HG02970 (cell line): ENCODE measurements around the gene PROB1.
"Not testable (repeated sequence)": the region's sequence is repeated elsewhere in the genome, so short reads cannot be mapped to it uniquely, and the experiment has no call there.

ENCODE experiments used
- ATAC-seq: cut with Tn5 transposase; IDR thresholded peaks from one replicate; pipeline ENCODE4 v1.9.1; 2021; ENCODE audit warnings: mild to moderate bottlenecking, moderate library complexity, moderate number of reproducible peaks; ENCODE audit not compliant: unreplicated experiment, low FRiP score

The PROB1 gene

DNA sequence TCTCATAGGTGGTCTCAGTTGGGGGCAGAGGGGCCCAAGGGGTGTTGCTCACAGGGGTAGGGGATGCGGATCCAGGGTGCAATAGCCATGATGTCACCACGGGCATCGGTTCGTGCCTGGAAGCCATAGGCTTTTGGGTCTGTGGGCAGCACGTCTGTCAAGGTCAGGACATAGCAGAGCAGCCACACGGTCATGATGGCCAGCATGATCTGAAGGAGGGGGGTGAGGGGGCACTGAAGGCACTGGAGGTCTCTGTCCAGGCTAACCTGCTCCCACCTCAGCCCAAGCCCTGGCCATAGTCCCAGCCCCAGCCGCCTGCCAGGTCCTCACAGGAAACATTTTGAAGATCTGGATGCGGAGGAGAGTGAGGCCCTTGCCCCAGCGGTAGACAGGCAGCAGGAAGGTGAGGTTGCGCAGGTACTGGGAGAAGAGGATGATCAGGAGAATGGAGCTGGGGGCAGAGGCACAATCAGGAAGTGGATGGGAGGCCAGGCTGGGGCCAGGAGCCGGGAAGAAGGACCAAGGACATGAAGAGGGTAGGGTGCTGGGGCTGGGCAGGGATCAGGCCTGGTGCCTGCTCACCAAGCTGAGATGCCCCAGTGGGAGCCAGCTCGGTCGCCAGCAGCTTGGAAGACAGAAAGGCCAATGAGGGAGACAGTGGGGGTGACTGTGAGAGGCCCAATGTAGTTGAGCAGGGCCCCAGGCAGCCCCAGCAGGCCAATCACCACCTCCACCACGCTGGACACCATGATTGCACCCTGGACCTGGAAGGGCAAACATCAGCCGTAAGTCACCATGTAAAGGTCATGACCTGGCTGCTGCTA, 15.1 kb downstream of the PROB1 start:
- ATAC-seq = no peak

DNA sequence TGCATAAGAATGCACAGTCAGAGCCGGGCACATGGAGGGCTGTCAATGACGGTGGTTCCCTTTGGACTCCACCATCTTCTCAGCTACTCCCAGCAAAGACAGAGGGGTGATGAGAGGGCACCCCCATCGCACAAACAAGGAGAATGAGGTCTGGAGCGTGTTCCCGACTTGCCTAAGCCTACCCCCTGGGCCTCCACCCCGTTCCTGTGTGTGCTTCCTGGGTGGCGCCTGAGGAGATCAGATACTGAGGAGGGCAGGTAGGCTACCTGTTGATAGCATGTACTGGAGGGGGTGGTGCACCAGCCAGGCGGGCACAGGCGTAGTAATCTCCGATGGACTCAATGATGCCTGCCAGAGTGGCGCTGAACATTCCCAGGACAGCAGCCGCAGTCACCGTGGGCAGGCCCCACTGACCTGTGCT, 16.0 kb downstream of the PROB1 start:
- ATAC-seq = no peak

DNA sequence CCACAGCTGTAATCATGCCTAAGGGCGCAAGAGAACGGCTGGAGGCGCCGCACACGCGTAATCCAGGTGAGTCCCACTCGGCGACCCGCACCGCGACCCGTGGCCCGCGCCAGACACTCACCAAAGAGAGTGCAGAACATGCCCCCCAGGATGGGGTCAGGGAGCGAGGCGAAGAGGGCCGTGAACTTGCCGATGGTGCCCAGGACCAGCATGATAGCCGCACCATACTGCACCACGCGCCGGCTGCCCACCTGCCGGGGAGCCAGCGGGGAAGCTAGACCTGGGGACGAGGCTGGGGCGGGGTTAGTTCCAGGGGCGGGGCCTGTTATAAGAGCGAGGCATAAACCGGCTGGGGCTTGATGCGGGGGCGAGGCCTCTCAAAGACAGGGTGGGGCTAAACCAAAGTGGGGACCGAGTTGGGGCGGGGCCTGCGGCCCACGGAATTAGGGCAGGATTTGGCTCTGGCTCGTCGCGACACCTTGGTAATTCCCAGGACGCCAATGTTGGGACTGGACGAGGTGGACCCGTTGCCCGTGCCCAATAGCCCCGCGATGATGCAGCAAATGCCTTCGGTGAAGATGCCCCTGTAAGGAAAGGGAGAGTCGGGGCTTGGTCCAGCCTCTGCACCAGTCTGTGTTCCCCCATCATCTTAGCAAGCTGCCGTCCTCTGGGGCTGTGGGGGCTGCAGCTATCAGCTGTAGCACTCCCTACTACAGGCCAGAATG, 16.6 kb downstream of the PROB1 start:
- ATAC-seq = no peak

DNA sequence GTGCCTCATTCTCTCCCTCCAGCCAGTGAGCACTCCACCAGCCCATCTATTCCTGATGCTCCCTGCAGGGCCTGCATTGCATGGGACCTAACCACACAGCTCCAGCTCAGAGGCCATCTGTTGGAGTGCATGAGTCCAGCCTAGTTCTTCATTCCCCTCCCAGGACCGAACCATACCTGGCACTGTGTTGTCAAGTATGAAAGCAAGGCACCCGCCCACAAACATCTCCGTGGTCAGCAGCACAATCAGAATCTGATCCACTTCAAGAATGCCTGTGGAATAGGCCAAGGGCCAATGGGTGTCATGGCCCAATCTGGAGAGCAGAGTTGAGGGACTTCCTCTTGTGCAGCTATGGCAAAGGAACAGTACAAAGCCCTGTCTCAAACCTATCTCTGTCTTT, 17.7 kb downstream of the PROB1 start:
- ATAC-seq = no peak

DNA sequence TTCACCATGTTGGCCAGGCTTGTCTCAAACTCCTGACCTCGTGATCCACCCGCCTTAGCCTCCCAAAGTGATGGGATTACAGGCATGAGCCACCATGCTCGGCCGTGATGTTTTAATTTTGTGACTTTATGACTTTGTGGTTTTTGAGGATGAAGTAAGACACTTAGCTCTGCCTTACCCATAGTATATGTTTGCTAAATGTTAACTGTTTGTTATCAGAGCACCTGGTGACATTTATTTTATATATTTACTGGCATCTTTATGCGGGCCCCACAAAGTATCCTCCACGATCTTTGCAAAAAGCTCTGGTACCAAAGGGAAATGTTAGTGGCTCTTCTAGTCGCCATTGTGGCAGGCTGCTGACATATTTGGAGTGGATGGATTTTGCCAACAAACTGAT, 18.5 kb downstream of the PROB1 start:
- no peak for ATAC-seq

DNA sequence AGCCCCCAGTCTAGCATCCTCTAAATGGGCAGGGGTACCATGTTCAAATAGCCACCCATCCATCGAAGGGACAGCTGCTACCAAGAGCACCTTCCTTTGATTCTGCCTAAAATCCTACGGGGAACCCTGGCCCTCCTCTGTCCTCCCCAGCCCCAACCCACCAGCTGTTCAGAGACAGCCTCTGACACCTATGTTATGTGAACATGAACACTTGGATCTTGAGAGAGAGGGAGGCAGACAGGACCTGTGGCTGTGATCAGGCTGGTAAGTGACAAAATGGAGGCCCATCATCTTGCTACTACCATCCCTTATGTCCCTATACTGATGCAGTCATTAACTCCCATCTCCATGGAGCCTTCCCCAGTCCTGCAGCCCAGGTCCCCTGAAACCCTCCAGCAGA, 20.0 kb downstream of the PROB1 start:
- no peak for ATAC-seq

DNA sequence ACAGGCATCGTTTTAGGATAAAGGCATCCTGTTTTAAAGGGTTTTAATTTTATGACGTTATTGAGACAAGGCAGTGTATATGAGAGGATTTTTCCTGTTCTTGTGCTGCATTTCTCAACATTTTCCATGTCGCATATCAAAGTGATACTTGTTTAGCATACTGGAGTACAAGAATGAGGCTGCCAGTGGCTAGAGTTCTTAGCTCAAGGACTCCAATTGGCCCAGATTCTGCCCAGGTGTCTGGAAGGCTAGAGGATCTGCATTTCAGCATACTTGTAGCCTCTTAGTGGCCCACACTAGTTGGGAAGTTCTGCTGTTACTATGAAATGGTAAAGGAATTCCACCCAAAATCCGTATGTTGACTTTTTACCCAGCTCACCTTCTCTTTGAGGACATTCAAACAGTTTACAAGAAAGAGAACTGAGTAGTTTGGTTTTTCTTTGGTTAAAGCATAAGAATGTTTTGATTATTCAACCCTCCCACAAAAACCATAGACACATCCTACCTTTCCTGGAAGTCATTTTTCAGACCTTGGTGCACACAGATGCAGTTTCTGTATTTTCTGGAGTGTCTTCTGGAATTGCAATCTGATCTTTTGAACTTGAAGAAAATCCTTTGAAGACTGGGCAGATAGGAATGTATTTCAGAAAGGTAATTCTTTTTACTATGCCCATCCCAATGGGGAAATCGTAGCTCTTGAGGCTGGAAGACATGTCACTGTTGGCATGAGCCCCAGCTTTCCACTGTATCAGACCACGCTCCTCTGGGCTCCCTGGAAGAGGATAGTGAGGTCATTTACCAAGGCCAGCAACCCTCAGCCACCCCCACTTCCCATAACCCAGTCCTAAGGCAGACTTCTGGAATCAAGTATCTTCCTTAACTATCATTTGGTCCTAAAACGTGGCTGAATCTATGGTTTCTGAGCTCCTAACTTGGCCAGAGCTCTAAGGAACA, 23.1 kb downstream of the PROB1 start:
- ATAC-seq = no peak

DNA sequence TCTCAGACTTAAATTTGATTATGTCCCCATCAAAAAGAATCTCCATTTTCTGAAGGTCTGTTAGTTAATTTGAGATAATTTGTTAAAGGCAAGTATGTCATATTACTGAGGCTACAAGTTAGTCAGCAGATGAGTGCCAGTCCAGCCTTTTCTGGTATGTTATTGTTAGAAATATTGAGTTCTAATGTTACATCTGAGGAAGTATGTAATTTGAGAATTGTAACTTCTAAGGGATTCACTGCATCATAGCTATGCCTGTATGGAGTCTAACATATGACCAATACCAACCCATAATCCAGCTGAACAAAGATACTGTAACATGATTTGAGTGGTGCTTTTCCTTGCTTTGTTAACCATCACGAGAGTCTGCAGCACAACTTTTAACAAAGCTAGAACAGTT, 25.7 kb downstream of the PROB1 start:
- ATAC-seq = no peak

DNA sequence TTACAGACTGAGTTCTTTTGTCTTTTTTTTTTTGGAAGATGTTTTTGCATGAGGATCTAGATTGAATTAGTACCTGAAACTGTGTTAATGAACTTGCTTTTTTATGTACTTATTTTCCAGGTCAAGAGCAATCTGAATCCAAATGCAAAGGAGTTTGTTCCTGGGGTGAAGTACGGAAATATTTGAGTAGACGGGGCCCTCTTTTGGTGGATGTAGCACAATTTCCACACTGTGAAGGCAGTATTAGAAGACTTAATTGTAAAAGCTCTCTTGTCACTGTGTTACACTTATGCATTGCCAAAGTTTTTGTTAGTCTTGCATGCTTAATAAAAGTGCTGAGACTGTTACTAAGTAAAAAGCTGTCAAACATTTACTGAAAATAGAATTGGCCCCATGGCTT, 26.3 kb downstream of the PROB1 start:
- no peak for ATAC-seq

DNA sequence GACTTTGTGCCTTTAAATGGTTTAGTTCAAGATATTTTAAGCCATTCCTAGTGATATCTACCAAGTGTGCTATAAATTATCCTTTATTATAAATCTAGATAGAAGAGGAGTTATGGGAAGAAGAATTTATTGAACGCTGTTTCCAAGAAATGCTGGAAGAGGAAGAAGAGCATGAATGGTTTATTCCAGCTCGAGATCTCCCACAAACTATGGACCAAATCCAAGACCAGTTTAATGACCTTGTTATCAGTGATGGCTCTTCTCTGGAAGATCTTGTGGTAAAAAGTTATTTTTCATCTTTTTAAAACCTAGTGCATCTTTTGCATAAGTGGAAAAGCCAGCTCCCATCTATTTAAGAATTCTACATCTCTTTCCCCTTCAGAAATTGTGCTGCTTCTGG, 30.4 kb downstream of the PROB1 start:
- ATAC-seq = no peak

DNA sequence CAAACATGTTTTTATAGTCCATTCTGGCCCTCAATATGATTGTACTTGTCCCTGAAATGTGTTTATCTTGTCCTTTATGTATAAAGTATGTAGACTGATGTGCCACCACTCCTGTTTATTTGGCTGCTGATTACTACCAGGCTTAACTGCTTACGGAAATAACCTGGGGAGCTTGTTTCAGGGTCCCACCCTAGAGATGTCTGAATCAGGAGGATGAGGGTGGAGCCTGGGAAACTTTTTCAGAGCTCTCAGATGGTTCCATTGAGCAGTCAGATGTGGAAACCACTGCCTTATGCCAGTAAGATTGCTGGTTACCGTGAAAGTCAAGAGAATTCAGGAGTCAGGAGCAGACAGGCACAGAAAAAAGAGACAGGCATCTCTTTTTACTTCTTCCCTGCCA, 31.0 kb downstream of the PROB1 start:
- no peak for ATAC-seq

DNA sequence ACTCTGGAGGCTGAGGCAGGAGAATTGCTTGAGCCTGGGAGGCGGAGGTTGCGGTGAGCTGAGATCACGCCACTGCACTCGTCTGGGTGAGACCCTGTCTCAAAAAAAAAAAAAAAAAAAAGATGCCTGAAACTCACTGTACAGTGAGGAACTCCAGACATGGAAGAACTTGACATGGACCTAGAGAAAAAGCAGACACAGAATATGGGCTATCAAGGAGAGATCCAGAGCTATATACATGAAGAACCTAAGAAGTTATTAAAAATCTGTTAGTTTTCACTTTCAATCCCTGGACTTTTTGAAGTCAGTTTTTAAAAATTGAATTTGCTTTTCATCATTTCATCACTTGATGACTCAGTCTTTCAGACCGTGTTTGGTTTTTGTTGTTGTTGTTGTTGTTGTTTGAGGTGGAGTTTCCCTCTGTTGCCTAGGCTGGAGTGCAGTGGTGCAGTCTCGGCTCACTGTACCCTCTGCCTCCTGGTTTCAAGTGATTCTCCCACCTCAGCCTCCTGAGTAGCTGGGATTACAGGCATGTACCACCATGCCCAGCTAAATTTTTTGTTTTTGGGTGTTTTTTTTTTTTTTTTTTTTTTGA, 33.0 kb downstream of the PROB1 start:
- no peak for ATAC-seq

DNA sequence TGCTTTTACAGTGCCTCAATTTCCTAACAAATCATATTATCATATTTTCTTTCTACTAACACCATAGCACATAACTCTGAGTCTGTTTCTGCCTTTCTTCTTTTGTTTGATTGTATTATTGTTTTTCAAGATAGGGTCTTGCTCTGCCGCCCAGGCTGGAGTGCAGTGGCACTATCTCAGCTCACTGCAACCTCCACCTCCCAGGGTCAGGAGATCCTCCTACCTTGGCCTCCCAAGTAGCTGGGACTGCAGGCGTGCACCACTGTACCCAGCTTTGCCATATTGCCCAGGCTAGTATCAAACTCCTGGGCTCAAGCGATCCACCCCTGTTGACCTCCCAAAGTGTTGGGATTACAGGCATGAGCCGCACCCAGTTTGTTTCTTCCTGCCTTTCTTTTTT, 34.5 kb downstream of the PROB1 start:
- ATAC-seq = no peak

DNA sequence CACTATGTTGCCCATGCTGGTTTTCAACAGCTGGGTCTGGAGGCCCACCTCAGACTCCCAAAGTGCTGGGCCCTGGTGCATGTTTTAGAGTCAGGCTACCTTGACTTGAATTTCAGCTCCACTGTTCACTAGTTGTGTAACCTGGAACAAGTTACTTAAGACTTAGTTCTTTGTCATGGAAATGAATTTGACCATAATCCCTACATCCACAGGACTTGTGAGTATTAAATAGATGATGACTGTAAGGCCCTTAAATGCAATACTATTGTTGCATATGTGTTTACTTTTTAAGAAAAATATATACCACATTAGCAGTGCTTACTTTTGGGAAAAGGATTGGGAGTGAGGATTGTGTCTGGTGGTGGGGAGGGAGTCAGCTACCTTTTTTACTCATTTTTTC, 36.8 kb downstream of the PROB1 start:
- ATAC-seq = no peak

DNA sequence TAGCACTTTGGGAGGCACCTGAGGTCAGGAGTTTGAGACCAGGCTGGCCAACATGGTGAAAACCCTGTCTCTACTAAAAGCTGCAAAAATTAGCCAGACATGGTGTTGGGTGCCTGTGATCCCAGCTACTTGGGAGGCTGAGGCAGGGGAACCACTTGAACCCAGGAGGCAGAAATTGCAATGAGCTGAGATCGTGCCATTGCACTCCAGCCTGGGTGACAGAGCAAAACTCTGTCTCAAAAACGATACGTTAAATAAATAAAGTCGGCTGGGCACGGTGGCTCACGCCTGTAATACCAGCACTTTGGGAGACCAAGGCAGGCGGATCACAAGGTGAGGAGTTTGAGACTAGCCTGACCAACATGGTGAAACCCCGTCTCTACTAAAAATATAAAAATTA, 39.0 kb downstream of the PROB1 start:
- not testable (repeated sequence) for ATAC-seq

DNA sequence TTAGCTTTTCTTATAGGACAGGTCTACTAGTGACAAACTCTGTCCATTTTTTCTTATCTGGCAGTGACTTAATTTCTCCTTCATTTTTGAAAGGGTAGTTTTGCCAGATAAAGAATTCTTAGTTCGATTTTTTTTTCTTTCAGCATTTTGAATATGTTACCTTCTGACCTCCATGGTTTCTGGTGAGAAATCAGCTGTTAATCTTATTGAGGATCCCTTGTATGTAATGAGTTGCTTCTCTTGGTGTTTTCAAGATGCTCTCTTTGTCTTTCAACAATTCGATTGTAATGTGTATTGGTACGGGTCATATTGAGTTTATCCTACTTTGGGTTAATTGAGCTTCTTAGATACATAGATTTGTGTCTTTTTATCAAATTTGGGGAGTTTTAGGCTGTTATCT, 40.7 kb downstream of the PROB1 start:
- ATAC-seq = no peak

DNA sequence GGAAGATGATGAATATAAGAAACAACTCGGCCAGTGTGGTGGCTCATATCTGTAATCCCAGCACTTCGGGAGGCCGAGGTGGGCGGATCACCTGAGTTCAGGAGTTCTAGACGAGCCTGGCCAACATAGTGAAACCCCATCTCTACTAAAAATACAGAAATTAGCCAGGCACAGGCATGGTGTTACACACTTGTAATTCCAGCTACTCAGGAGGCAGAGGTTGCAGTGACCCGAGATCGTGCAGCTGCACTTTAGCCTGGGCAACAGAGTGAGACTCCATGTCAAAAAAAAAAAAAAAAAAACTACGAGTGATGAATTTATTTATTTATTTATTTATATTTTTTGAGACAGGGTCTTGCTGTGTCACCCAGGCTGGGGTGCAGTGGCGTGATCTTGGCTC, 47.0 kb downstream of the PROB1 start:
- ATAC-seq = not testable (repeated sequence)

DNA sequence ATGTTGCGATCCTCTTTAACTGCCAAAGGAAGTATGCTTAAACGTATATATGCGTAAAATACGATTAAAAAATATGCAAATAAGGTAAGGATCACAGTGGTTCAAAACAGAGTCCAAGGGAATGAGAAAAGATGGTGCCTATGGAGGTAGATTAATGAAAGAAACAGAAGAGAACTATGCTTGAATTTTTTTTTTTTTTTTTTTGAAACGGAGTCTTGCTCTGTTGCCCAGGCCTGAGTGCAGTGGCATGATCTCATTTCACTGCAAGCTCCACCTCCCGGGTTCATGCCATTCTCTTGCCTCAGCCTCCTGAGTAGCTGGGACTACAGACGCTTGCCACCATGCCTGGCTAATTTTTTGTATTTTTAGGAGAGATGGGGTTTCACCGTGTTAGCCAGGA, 49.5 kb downstream of the PROB1 start:
- not testable (repeated sequence) for ATAC-seq

DNA sequence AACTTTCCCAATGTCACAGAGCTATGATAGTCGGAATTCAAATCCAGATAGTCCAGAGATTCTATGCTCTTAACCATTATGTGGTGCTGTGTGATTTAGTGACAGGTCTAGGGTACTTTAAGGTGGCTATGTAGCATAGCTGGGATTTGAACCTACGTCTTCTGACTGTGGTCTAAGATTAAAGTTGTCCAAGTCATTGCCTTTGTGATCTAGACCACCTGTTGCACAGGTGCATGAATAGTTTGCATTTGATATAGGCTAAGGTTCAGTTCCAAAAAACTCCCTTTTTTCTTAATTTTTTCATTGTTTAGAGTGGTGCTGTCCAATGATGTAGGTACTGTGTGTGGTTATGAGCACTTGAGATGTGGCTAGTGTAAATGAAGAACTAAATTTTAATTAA, 50.7 kb downstream of the PROB1 start:
- ATAC-seq = no peak

DNA sequence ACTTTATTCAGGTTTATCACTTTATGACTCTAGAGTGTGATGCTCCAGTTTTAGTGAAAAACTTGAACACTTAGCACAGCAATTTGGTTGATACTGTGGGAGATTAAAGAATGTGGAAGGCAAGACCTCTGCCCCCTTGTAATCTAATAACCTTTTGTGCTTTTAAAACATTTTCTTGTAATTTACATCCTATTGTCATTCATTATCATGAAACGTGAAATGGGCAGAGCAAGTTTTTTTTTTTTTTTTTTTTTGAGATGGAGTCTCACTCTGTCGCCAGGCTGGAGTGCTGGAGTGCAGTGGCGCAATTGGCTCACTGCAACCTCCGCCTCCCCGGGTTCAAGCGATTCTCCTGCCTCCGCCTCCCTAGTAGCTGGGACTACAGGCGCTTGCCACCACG, 51.4 kb downstream of the PROB1 start:
- no peak for ATAC-seq

DNA sequence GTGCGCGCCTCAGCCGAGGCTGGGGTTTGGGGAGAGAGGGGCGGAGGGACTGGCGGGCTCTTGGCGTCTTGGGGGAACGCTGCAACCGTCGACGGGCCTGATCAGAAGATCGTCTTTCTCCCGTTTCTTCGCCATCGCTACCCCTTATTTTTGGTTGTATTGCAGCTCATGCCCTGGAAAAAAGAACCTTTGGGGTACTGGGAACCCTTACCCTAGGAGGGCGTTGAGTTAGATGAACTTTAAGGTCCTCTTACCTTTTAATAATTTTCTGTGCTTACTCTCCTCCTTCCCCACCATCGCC, 52.5 kb downstream of the PROB1 start:
- no peak for ATAC-seq
